SW 1271 (cell line): ENCODE measurements around the gene SLPI.

ENCODE experiments used
- DNase-seq, 2 experiments: peaks; one replicate each; lab custom pipeline; 2025; lab: John Stamatoyannopoulos, UW

Gene SLPI

DNA sequence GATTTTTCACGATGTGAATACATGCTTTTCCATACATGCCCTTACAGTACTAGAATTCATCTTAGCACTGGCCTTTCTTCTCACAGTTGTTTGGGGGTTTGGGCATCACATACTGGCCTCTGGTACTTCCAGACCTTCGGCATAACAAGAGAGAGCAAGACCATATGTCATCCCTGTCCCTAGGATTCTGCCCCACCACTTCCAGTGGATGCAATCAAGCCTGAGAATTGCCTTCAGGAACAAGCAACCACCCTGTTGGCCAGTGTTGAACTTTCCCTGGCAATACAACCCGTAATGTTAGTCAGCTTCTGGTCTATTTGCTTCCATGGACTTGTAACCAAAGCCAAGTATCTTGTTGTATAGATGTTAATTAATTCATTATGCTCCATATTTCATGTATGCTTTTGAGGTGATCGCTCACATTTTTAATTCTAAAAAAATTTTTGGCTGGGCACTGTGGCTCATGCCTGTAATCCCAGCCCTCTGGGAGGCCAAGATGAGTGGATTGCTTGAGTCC, 15.4 kb upstream of the SLPI start:
- DNase-seq, result no peak

GRCh38 chr20:45269056-45269455, 14.7 kb upstream of the SLPI start:
- DNase-seq, result no peak

GRCh38 chr20:45268531-45268930, 14.2 kb upstream of the SLPI start:
- DNase-seq, result no peak

DNA sequence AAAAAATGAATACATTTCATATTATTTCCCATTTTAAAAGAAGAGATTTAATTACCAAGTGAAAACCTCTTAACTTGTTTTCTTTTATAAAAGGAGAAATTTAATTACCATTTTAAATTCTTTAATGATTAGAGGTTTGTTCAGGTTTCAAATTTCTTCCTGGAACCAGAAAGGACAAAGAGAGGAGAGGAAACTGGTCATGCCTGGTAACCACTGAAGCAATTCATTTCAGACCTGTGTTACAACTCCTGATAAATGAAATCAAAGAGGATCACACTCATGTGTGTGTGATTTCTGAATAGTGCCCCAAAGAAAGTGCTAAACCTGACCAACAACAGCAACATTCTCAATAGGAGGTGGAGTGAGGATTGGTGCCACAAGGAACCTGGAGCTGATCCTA, 12.6 kb upstream of the SLPI start:
- no peak for DNase-seq

GRCh38 chr20:45263556-45264266, 9.3 kb upstream of the SLPI start:
- DNase-seq, result no peak

- DNase-seq, result no peak
These were observed 4.3 kb upstream of the SLPI start for GRCh38 chr20:45258664-45259063.

DNA sequence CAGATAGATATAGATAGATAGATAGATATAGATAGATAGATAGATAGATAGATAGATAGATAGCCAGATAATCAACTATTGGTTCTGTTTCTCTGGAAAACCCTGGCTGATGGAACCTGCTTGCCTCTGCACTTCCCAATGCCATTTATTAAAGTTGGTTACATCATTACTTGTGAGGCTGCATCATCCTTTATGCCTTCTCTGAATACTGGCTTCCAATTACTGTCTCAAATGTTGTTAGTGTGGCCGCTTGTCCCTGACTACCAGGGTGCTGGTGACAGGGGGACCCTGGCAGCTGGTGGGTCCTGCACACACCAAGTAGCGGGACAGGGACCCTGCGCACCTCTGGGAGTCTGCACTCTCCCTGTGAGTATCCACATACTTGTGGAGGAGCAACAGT, 3.9 kb upstream of the SLPI start:
- no peak for DNase-seq

DNA sequence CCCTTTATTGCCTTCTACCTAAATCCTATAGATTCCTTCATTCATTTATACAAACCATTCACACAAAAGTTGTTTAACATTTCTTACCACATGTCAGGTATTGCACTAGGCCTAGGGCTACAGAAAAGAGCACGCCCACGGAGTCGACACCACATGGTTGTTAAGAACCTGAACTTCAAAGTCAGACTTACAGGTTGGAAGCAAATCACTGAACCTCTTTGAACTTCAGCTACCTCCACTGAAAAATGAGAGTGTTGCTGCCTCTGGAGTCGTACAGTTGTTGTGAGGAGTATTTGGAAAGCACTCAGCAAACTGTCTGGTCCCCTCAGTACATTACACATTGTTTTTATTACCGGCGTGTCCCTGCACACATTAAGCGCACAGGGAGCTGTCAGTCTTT, 3.3 kb upstream of the SLPI start:
- DNase-seq, result no peak

DNA sequence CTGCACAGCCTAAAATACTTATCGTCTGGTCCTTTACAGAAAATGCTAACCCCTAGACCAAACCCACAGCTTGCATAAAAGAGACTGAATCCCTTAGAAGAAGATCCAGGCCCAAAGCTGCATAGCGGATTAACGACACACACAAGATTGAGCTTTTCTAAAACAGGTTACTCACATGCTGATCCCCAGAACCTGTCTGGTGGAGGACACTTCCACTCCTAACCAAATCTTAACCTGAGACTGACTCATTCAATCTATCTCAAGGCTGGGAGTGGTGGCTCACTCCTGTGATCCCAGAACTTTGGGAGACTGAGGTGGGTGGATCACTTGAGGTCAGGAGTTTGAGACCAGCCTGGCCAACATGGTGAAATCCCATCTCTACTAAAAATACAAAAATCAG, 2.8 kb upstream of the SLPI start:
- no peak for DNase-seq

GRCh38 chr20:45253261-45253660, 1.1 kb downstream of the SLPI start:
- no peak for DNase-seq

DNA sequence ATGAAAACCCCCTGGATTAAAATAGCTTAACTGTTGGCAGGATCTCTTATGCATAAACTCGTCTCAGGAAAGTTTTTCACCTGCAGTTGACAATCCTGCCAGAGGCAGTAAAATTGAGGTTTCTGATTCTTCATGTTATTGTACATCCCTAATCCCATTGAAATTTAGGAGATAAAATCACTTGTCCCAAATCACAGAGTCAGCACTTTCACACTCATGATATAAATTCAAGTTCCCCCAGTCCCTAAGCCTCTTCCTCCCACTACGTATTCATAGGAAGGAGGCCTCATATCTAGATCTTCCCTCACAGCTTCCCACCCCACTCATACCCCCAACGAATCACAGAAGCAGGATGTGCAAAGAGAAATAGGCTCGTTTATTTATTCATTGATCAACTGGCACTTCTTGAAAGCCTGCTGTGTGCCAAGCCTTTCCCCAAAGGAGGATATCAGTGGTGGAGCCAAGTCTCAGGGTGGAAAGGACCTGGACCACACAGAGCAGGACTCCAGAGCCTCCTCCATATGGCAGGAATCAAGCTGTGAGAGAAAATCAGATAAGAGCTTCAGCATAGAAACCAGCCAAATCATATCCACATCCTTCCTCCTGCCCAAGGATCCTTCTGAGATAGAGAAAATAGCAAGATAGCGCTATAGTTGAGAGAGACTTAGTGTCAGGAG, 2.3 kb downstream of the SLPI start:
- DNase-seq, result no peak

DNA sequence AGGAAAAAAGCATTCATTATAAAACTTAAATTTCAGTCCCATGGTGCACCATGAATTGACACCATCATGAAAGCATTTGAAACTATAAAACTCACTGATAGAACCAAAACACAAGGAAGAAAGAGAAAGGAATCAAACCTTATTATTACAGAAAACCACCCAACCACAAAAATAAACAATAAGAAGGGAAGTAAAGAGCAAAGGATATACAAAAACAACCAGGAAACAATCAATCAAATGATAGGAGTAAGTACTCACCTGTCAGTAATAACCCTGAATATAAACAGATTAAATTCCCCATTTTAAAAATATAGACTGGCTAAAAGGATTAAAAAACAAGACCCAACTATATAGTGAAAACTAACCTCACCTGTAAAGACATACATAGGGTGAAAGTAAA, 5.8 kb downstream of the SLPI start:
- DNase-seq, result no peak

DNA sequence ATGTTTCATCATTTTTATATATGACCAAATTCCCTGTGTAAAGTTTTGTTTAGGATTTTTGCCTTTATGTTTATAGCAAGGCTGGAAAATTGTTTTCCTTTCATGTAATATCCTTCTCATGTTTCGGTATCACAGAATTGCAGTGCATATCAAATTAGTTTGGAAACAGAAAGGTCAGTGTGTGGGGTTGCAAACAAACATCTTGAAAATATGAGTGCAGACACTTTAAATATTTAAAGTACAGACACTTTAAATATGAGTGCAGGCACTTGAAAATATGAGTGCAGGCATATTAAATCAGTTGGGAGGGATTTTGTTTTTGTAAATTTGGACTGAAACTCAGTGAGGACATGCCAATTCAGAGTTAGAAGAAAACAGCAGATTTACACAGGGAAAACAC, 6.5 kb downstream of the SLPI start:
- no peak for DNase-seq

DNA sequence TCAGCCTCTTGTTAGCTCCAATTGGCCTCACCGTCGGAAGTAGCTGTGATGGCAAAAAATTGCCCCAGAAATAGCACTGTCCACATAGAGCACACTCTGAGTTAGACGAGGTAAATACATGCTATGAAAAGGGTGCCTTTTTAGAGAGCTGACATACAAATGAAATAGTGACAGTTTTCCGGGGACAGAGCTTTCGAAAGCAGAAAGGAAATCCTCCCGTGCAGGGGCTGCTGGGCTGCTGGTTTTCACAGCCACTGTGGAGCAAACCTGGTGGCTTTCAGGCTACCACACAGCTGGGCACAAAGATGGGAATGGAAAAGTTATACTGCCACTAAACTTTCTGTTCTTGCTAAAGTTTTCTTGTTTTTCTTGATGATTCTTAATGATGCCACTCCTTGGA, 8.3 kb downstream of the SLPI start:
- DNase-seq, result no peak

- DNase-seq, result no peak
These were observed 16.2 kb downstream of the SLPI start for GRCh38 chr20:45238139-45238538.

DNA sequence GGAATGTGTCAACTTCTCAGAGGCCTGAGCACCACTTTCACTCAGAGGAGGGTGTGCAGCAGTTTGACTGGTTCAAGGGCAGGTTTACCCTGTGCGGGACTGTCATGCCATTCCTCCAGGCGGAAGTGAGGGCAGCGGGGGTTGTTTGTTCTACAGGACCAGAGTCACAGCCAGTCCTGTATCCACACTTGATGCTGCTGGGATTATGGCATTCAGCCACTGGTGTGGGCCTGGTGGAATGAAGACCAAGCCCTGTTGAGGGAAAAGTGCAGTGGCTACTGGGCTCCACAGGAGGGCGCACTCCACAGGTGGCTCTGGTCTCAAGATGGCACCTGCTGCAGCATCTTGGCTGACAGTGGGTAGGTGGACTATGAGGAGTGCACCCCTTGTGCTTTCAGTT, 18.4 kb downstream of the SLPI start:
- peak in 1 of 2 experiments; percentile 3 for DNase-seq

GRCh38 chr20:45230631-45231030, 23.7 kb downstream of the SLPI start:
- DNase-seq, result no peak

- peak in 1 of 2 experiments; percentile 12 for DNase-seq
These were observed 24.9 kb downstream of the SLPI start for GRCh38 chr20:45229264-45230056.

- no peak for DNase-seq
These were observed 28.1 kb downstream of the SLPI start for GRCh38 chr20:45226287-45226686.

DNA sequence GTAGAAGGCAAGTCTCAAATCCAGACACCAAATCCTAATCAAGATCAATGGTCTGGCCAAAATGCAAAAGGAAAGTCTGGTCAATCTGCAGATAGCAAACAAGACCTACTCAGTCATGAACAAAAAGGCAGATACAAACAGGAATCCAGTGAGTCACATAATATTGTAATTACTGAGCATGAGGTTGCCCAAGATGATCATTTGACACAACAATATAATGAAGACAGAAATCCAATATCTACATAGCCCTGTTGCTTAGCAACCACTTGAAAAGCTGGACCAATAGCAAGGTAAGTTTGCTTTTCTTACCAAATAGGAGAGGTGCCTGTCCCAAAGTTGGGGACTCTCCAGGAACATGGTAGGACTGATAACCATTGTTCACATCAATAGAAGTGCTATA, 31.2 kb downstream of the SLPI start:
- DNase-seq, result no peak

DNA sequence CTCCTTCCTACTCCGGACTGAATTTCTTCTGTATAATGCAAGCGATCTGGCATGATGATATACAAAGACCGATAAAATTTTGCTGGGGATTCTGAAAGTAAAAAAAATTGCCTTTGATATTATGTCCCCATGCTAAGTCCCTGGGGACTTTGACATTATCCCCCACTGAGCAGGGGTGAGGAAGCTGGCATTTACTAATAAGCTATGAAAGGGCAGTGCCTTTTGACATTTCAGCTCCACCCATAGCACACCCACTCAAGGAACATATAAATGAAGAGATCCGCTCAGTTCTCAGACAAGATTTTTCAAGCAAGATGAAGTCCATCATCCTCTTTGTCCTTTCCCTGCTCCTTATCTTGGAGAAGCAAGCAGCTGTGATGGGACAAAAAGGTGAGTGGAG, 33.3 kb downstream of the SLPI start, which contains the start of gene SEMG2:
Gene SEMG2, plus strand, starts transcription at position 298 of the 400 bp plus-strand sequence. Its CDS starts 17 bp downstream, at position 315.
- DNase-seq, result no peak

- no peak for DNase-seq
These were observed 35.7 kb downstream of the SLPI start for GRCh38 chr20:45218636-45219035.

DNA sequence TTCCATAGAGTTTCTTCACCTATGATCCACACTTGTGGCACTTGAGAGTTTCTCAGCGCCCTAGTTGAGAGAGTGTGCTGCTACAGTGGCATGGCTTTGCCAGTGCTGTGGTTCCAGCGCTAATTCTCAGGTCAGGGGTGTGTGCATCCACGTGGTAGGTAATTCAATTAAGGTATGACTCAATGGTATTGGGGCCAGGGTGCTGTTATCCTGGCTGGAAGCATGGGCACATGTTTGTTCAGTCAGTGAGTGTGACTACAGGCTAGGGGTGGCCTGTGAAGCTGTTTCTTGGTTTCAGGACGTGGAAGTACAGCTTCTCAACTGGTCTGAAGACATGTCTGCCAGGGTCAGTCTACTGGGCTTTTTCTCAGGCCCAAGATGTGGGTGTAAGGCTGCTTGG, 36.2 kb downstream of the SLPI start:
- no peak for DNase-seq
